ENCODE measurements around the gene FRS2.

Gene FRS2

DNA sequence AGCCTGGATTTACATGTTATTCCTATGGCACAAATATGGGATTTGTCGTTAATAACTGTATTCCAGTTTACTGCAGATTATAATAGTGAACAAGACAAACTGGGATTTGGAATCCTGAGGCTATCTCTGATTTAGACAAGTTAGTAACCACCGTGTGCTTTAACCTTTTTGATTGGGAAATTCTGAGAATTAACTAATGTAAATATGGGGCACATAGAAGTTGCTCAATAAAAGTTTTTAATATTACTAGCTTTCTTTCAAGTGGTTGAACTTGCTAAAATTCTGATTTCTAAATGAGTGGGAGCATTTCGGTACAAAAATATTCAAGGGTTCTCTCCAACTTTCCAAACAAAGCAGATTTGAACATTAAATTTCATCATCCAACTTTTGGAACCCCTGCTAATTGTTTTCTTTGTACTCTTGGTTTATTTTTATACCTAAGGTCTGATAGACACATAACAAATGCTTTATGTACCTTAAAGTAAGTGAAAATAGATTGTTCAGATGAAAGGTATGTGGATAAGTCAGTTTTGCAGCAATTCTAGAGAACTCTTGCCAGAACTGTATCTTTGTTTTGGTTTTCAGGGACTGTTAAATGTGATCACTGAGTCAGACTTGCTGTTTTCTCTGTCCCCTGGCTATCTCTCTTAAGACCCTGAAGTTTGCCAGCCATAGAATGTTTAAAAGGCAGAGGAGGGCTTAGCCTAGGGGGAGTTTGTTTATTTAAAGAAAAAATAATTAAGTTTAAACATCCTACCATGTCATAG lies 57.5 kb downstream of the FRS2 start:
- no peak for DNase-seq

DNA sequence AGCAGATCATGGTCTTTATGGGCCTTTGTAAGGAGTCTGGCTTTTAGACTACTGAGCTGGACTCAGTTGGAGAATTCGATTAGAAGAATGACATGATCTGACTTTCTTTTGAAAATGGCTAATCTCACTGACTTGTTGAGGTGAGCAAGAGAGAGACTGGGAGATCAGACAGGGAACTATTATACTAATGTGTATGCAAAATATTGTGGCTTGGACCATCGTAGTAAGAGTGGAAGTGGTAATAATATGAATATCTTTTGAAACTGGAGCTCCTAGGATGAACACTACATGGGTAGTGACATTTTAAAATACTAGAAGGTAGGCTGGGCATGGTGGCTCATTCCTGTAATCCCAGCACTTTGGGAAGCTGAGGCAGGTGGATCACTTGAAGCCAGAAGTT lies 58.8 kb downstream of the FRS2 start:
- DNase-seq = no peak

DNA sequence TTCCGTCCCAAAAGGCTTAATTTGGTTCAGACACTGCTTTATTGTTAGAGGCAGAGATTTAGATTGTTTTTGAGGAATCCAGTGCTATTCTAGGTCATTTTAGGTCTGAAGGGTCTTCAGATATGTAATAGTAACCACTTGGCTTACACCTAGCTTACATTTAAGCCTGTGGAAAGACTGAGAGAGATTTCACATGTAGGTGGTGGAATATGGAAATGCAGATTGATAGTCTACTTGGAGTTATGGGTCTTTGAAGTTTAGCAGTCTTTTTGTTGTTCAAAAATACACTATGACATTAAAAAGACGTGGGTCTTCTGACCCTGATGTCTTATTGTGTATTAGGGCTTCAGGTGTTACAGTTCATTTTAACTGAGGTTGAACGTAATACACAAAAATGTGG lies 63.7 kb downstream of the FRS2 start:
- no peak for DNase-seq

GRCh38 chr12:69534389-69534822 lies 64.2 kb downstream of the FRS2 start:
- DNase-seq = peak in 35 of 51 donors; percentile 2 to 73 (median 36)

- DNase-seq = no peak
Measured at GRCh38 chr12:69540987-69541386, 70.8 kb downstream of the FRS2 start.

- DNase-seq = no peak
Measured at GRCh38 chr12:69544087-69544486, 73.9 kb downstream of the FRS2 start.

DNA sequence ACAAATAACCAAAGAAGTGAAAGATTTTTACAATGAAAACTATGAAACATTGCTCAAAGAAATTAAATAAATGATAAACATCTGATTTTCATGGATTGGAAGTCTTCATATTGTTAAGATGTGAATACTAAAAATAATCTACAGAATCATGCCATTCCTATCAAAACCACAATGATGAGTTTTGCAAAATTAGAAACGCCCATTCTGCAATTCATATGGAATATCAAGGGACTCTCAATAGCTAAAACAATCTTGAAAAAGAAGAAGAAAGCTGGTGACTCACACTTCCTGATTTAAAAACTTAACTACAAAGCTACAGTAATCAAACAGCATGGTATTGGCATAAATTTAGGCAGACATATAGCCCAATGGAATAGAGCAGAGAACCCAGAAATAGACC lies 74.9 kb downstream of the FRS2 start:
- no peak for DNase-seq

- DNase-seq = no peak
Measured at GRCh38 chr12:69546693-69547438, 76.7 kb downstream of the FRS2 start.

DNA sequence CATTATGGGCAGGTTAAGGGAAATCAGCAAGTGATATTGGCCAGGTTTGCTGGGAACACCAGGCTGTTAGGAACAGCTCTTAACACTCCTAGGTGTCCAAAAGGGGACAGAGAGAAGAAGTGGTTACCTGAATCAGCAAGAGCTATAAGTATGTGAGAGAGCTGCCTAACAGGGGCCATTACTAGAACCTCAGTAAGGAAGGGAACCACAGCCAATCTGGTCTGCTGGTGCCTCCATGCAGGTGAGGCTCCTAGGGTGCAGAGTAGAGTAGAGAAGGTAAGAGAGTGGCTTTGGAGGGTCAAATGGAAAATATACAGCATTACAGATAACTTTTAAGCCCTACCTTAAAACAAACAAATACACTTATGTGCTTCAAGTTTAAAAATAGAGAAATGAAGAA lies 78.5 kb downstream of the FRS2 start:
- no peak for DNase-seq

DNA sequence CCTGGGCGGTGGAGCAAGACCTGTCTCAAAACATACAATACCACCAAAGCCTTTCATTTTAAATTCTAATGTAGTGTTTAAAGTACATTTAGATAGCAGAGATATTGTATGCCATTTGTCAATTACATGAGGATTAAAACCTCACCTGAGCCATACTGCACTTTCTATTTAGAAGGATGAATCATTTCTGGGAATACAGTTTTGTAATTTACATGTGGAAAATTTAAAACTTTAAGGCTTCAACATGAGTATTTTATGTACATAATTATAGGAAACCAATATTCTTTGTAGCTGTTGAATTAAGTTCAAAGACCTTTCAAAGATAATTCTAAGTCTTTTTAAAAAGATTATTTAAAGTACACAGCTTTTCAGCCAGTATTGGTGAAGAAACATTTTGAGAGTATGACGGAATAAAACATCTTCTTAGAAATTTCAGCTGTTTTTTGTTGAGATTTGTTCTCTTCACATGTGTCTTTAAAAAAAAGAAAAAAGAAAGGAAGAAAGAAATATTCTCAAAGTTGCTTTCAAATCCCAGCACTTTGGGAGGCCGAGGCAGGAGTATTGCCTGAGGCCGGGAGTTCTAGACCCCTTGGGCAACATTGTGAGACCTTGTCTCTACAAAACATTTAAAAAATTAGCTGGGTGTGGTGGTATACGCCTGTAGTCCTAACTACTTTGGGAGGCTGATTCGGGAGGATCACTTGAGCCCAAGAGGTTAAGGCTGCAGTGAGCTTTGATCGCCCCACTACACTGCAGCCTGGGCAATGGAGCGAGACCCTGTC lies 80.6 kb downstream of the FRS2 start:
- no peak for DNase-seq

DNA sequence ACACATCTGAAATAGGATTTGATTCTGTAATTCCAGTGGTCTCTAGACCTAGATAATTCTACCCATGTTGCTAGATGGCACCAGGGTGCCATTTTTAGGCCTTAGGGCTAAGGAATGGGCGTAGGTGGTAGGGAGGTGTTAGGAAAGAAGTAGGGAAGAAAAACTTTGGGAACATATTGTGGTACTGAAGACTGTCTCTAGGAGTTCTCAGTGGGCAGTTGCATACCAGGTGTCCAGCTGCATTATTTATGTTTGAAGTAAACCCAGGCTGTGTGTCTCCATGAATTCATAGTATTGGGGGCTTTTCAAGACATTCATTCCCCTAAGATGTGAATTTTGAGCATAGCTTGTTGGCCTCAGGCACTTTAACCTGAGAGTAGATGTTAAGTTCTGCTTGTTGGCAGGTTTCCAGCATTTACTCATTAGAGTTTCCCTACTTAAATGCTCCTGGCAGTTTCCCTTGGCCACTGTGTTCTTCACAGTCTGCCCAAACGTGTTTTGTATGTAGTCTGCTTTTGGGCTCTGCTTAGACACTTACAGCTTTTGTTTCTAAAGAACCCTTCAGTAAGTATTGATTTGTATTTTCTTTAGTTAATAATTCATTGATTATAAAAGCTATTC lies 83.5 kb downstream of the FRS2 start:
- DNase-seq = peak in 10 of 51 donors; percentile 0 to 30 (median 4)

- no peak for DNase-seq
Measured at GRCh38 chr12:69555461-69555860, 85.3 kb downstream of the FRS2 start.

GRCh38 chr12:69556383-69556782 lies 86.2 kb downstream of the FRS2 start:
- no peak for DNase-seq

- no peak for DNase-seq
Measured at GRCh38 chr12:69563166-69563762, 93.1 kb downstream of the FRS2 start.

- DNase-seq = no peak
Measured at GRCh38 chr12:69566603-69567002, 96.4 kb downstream of the FRS2 start.

GRCh38 chr12:69569236-69569635 lies 99.0 kb downstream of the FRS2 start:
- DNase-seq = no peak

DNA sequence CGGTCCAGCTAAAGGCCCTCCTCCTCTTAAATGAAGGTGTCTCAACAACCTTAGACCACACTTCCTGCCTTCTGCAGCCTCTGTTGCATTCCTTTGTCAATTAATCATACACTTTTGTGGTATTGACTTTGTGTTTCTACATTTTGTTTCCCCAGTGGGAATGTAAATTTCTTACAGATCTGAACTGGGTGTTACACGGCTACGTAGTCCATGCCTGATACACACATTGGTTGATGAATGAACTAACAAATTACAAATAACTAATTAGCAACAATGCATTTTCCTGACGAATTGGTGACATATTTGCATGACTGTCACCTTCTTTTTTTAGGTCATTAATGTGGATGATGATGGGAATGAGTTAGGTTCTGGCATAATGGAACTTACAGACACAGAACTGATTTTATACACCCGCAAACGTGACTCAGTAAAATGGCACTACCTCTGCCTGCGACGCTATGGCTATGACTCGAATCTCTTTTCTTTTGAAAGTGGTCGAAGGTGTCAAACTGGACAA lies 99.9 kb downstream of the FRS2 start:
- no peak for DNase-seq

DNA sequence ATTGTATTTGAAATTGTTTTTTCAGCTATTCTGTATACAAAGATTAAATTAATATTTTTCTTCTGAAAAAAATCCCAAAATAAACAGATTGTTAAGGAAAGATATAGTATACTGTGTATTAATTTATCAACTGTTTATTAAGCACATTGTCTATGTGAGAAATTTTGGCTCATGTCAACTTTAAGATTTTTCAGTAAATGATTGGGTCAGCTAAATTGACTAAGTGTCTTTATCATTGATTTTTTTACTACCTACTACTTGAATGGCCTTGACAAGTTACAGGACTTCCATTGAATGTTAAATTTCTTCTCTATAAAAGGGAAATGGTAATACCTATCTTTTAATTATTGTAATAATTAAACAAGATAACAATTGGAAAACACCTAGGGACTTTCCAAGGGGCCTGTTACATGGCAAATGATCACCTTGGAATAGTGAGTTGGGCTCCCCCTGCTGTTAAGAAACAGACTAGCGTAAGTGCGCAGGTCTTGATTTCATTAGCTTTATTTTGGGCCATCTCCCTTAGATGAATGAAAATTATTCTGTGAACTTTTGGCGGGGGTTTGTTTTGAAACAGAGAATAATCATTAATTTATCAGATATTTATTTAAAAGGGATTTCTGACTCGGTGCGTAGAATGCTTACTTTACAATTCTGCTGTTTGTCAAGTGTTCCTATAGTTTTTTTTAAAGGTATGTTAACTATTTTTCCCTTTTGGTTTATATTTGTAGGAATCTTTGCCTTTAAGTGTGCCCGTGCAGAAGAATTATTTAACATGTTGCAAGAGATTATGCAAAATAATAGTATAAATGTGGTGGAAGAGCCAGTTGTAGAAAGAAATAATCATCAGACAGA lies 100.6 kb downstream of the FRS2 start:
- peak in 16 of 51 donors; percentile 1 to 57 (median 6) for DNase-seq

GRCh38 chr12:69575346-69575745 lies 105.2 kb downstream of the FRS2 start:
- DNase-seq = no peak

GRCh38 chr12:69578283-69578682 lies 108.1 kb downstream of the FRS2 start:
- DNase-seq = no peak

Measured in hypothalamus (tissue), 51 donors.